IMR-90 (cell line): ENCODE data around the gene SMG1. TPM values are rescaled to one million over a fixed set of nuclear protein-coding genes. Genes with fewer than 3 reads are reported as not detected.
A peak's percentile ranks its signal among the peaks of the same experiment; 100 is the strongest.

Experiments used
- ATAC-seq: fragments of 200-7000 bp; cut with Tn5 transposase; 2 replicates; pipeline ENCODE4 v1.9.1; 2020; ENCODE audit warnings: low read depth, mild to moderate bottlenecking, moderate library complexity
- BruUV-seq: library from RNA; stranded (reverse); fragments of 400-500 nt; replicated peaks from 2 replicates; lab custom pipeline; 2021; lab: Mats Ljungman, UMichigan
- CTCF ChIA-PET: fragments of 300-600 bp; formaldehyde crosslinking; extraction: SDS; loops from one replicate; lab custom pipeline; 2021; ENCODE audit warnings: antibody characterized with exemption; lab: Yijun Ruan, JAX
- POLR2A ChIA-PET: fragments of 300-600 bp; sonication (Branson Sonifier 250); formaldehyde crosslinking; loops from one replicate; lab custom pipeline; 2022; ENCODE audit warnings: antibody characterized with exemption; ENCODE audit not compliant: unreplicated experiment; lab: Charles Lee
- DNase-seq: peaks from one replicate; pipeline ENCODE4 v3.0.0; 2013
- H2AFZ ChIP-seq: replicated peaks from 2 replicates; pipeline ENCODE3; 2013; ENCODE audit warnings: low read length, mild to moderate bottlenecking; ENCODE audit not compliant: poor library complexity
- H2AK5ac ChIP-seq: 2 replicates; pipeline ENCODE4 v1.6.1; 2013; ENCODE audit warnings: low read depth, low read length, inconsistent platforms
- H2AK9ac ChIP-seq: replicated peaks from 2 replicates; pipeline ENCODE3; 2013; ENCODE audit warnings: mild to moderate bottlenecking, low read depth, low read length, moderate library complexity; ENCODE audit not compliant: poor library complexity
- H2BK120ac ChIP-seq: 2 replicates; pipeline ENCODE4 v1.6.1; 2013; ENCODE audit warnings: low read depth, low read length, inconsistent platforms
- H2BK15ac ChIP-seq: 3 replicates; pipeline ENCODE4 v1.6.1; 2013; ENCODE audit warnings: low read depth, low read length, inconsistent platforms
- H2BK20ac ChIP-seq: 2 replicates; pipeline ENCODE4 v1.6.1; 2013; ENCODE audit warnings: low read depth, mild to moderate bottlenecking, inconsistent platforms, low read length, moderate library complexity
- H2BK5ac ChIP-seq: 2 replicates; pipeline ENCODE4 v1.6.1; 2013; ENCODE audit warnings: mild to moderate bottlenecking, low read depth, low read length, inconsistent platforms; ENCODE audit not compliant: poor library complexity, severe bottlenecking
- H3K14ac ChIP-seq: replicated peaks from 2 replicates; pipeline ENCODE4 v1.6.1; 2013; ENCODE audit warnings: low read depth, low read length, inconsistent platforms
- H3K18ac ChIP-seq: 2 replicates; pipeline ENCODE4 v1.6.1; 2013; ENCODE audit warnings: low read depth, low read length, control low read depth
- H3K23ac ChIP-seq: 2 replicates; pipeline ENCODE4 v1.6.1; 2013; ENCODE audit warnings: low read depth, low read length, inconsistent platforms
- H3K27ac ChIP-seq: 2 replicates; pipeline ENCODE4 v1.5.1; 2013; ENCODE audit warnings: mild to moderate bottlenecking, control low read depth, low read length; ENCODE audit not compliant: insufficient read depth
- H3K27me3 ChIP-seq: 2 replicates; pipeline ENCODE4 v1.6.1; 2013; ENCODE audit warnings: low read length; ENCODE audit not compliant: control insufficient read depth, insufficient read depth
- H3K36me3 ChIP-seq: 2 replicates; pipeline ENCODE4 v1.6.1; 2013; ENCODE audit warnings: low read length, mixed read lengths; ENCODE audit not compliant: control insufficient read depth, insufficient read depth
- H3K4ac ChIP-seq: 2 replicates; pipeline ENCODE4 v1.6.1; 2013; ENCODE audit warnings: low read depth, low read length, inconsistent platforms
- H3K4me1 ChIP-seq: 2 replicates; pipeline ENCODE4 v1.6.1; 2013; ENCODE audit warnings: low read length, mixed read lengths; ENCODE audit not compliant: control insufficient read depth, insufficient read depth
- H3K4me2 ChIP-seq: 2 replicates; pipeline ENCODE4 v1.6.1; 2013; ENCODE audit warnings: low read depth, mild to moderate bottlenecking, control low read depth, low read length, moderate library complexity
- H3K4me3 ChIP-seq: 2 replicates; pipeline ENCODE4 v1.5.1; 2013; ENCODE audit warnings: low read depth, mild to moderate bottlenecking, control low read depth, low read length, moderate library complexity; ENCODE audit not compliant: insufficient read depth
- H3K56ac ChIP-seq: 2 replicates; pipeline ENCODE4 v1.6.1; 2013; ENCODE audit warnings: low read length, inconsistent platforms; ENCODE audit not compliant: insufficient read depth; ENCODE audit errors: extremely low read depth
- H3K79me1 ChIP-seq, 2 experiments: 2 replicates each; pipeline ENCODE4 v1.6.1; 2013; ENCODE audit warnings: low read length in 2 of 2, inconsistent platforms in 1 of 2, low read depth in 1 of 2
- H3K9ac ChIP-seq: 2 replicates; pipeline ENCODE4 v1.6.1; 2013; ENCODE audit warnings: low read depth, low read length, control low read depth
- H3K9me1 ChIP-seq: 2 replicates; pipeline ENCODE4 v1.6.1; 2013; ENCODE audit warnings: low read length, inconsistent platforms; ENCODE audit not compliant: insufficient read depth
- H3K9me3 ChIP-seq: 2 replicates; pipeline ENCODE4 v1.6.1; 2013; ENCODE audit warnings: low read length; ENCODE audit not compliant: control insufficient read depth, insufficient read depth
- H4K20me1 ChIP-seq: 2 replicates; pipeline ENCODE4 v1.6.1; 2013; ENCODE audit warnings: low read length, inconsistent platforms; ENCODE audit not compliant: insufficient read depth
- H4K5ac ChIP-seq: 2 replicates; pipeline ENCODE4 v1.6.1; 2013; ENCODE audit warnings: mild to moderate bottlenecking, low read depth, low read length, control low read depth
- H4K8ac ChIP-seq, 2 experiments: 2 replicates each; pipeline ENCODE4 v1.6.1; 2013; ENCODE audit warnings: low read depth in 2 of 2, low read length in 2 of 2, control low read depth in 1 of 2, inconsistent platforms in 1 of 2
- H4K91ac ChIP-seq: 2 replicates; pipeline ENCODE4 v1.6.1; 2013; ENCODE audit warnings: low read depth, low read length, inconsistent platforms; ENCODE audit not compliant: insufficient read depth
- BHLHE40 ChIP-seq: fragments of 150-350 bp; IDR thresholded peaks from 2 replicates; pipeline ENCODE4 v1.6.1; 2016; ENCODE audit warnings: mild to moderate bottlenecking, low read depth, low read length
- CHD1 ChIP-seq: IDR thresholded peaks from 2 replicates; pipeline ENCODE4 v1.6.1; 2012; ENCODE audit warnings: low read depth, low read length, improper control_type of control experiment
- FOS ChIP-seq: fragments of 150-350 bp; IDR thresholded peaks from 2 replicates; pipeline ENCODE4 v1.6.1; 2016; ENCODE audit warnings: low read depth, low read length
- MAFK ChIP-seq: IDR thresholded peaks from 2 replicates; pipeline ENCODE4 v1.6.1; 2012; ENCODE audit warnings: low read depth, low read length, improper control_type of control experiment
- MAZ ChIP-seq: IDR thresholded peaks from 2 replicates; pipeline ENCODE4 v1.6.1; 2012; ENCODE audit warnings: low read depth, mild to moderate bottlenecking, low read length, improper control_type of control experiment, moderate library complexity, borderline replicate concordance
- MXI1 ChIP-seq: IDR thresholded peaks from 2 replicates; pipeline ENCODE4 v1.6.1; 2012; ENCODE audit warnings: low read depth, mild to moderate bottlenecking, low read length, moderate library complexity, borderline replicate concordance
- NFE2L2 ChIP-seq: fragments of 150-350 bp; IDR thresholded peaks from 2 replicates; pipeline ENCODE4 v1.6.1; 2016; ENCODE audit warnings: low read depth, mild to moderate bottlenecking, low read length
- POLR2A ChIP-seq: IDR thresholded peaks from 2 replicates; pipeline ENCODE4 v1.6.1; 2012; ENCODE audit warnings: mild to moderate bottlenecking, low read depth, low read length
- RAD21 ChIP-seq: IDR thresholded peaks from 2 replicates; pipeline ENCODE4 v1.6.1; 2012; ENCODE audit warnings: low read length, improper control_type of control experiment
- RCOR1 ChIP-seq: IDR thresholded peaks from 2 replicates; pipeline ENCODE4 v1.6.1; 2012; ENCODE audit warnings: mild to moderate bottlenecking, low read length, improper control_type of control experiment; ENCODE audit not compliant: insufficient replicate concordance
- RFX5 ChIP-seq: IDR thresholded peaks from 2 replicates; pipeline ENCODE4 v1.8.0; 2012; ENCODE audit warnings: low read depth, mild to moderate bottlenecking, low read length, moderate library complexity
- SMC3 ChIP-seq: fragments of 150-350 bp; IDR thresholded peaks from 2 replicates; pipeline ENCODE4 v1.6.1; 2016; ENCODE audit warnings: low read depth, mild to moderate bottlenecking, antibody characterized with exemption, low read length, moderate library complexity
- WGBS, 2 experiments: methylation state at CpG; one replicate each; pipeline versions ENCODE4 v1.1.5 to v1.1.7; 2013; ENCODE audit warnings: missing lambda C conversion rate in 2 of 2; ENCODE audit not compliant: insufficient read length in 1 of 2; ENCODE audit errors: extremely low coverage in 2 of 2; 5-methylcytosine and 5-hydroxymethylcytosine counted together
- dilution Hi-C: fragments of 300-500 bp; cut with HindIII; formaldehyde crosslinking; loops from one replicate; pipeline ENCODE4 v1.14.3; 2018; ENCODE audit warnings: low sequenced_read_pairs; ENCODE audit not compliant: unreplicated experiment
- in situ Hi-C: fragments of 300-500 bp; cut with MboI; formaldehyde crosslinking; loops from 3 replicates; pipeline ENCODE4 v1.14.3; 2019; ENCODE audit warnings: low sequenced_read_pairs, inconsistent platforms, mixed read lengths
- intact Hi-C: fragments of 100-400 bp; cut with micrococcal nuclease; formaldehyde crosslinking; loops from 2 replicates; pipeline ENCODE4 v1.10.0; 2022
- polyA plus RNA-seq, 3 experiments: library from polyadenylated mRNA; depleted of rRNA; stranded (reverse); fragments of >200 nt; gene quantifications; 2 replicates each; pipeline ENCODE4 v1.2.3, GENCODE V29; 2012; ENCODE audit warnings: low replicate concordance in 1 of 3
- total RNA-seq: library from RNA; depleted of rRNA; stranded (reverse); fragments of >200 nt; gene quantifications from 2 replicates; pipeline ENCODE4 v1.2.3, GENCODE V29; 2012
- TF ChIP-seq, protein P1 (sequence below): fragments of 150-350 bp; IDR thresholded peaks from 2 replicates; pipeline ENCODE4 v1.6.1; 2016; ENCODE audit warnings: low read depth, mild to moderate bottlenecking, low read length, moderate library complexity, borderline replicate concordance
- TF ChIP-seq, protein P2 (sequence below): conservative IDR thresholded peaks from 2 replicates; pipeline ENCODE4 v1.5.1; 2012; ENCODE audit warnings: mild to moderate bottlenecking, low read depth, low read length, improper control_type of control experiment

Gene SMG1
- total and polyA plus RNA-seq, 2 of the 4 experiments (the other 2 are of a cell fraction), result 13.4 to 53.8 TPM

DNA sequence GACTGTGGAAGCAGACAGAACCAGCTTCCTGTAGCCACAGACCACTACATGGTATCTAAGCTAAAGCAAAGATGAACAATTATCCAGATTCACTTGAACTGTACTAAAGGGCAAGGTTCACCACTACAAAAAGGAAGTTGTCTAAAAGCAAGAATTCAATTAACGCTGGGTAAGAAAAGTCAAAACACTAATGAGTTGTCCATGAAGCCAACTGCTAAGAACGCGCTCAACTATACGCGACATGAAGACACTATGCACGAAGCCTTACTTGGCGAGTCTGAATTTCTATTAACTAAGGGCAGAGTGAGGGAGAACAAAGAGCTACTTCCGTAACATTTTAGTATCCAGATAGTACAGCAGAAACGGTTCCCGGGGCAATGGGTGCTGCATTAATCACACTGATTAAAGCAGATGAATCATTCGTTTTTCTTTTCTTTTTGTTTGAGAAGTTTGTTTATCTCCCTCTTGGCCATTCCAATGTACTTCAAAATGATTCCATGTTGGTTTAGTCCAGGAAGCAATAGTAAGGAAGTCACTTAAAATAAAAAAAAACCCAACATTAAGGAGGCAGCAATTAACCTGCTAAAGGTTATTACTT lies 133.3 kb downstream of the SMG1 start:
- CTCF ChIA-PET, result interaction anchor here (2.7 kb wide), 1 partner anchor 9 kb away, joined by 9 read pairs; the partner anchor contains the start of gene ARL6IP1

More for the DNA sequence above, 133.3 kb downstream of the SMG1 start:
- Histone ChIP-seq H3K4me2 (no peak overlapping the region), H2AFZ (no peak overlapping the region), H3K4me3 (no peak overlapping the region), H3K18ac (no peak overlapping the region), H2BK20ac (no peak overlapping the region), H3K23ac (no peak overlapping the region), H2AK5ac (no peak overlapping the region), H3K4ac (no peak overlapping the region), H4K8ac (peak overlapping the region in 1 of 2 experiments; percentile 22; a peak in 1 of 4 replicates), H2BK5ac (peak overlapping the region; percentile 11), H3K4me1 (0 out of 2 replicates have a peak, but pooled peaks cover 2% of the 10 kb centered on the region), H3K14ac (no peak overlapping the region), H3K56ac (no peak overlapping the region), H4K91ac (no peak overlapping the region), H4K20me1 (peaks cover 22% of the 10 kb centered on the region), H2BK15ac (no peak overlapping the region), H2AK9ac (no peak overlapping the region), H3K9ac (no peak overlapping the region), H3K9me1 (no peaks in the 10 kb centered on the region), H3K9me3 (no peaks in the 10 kb centered on the region), H3K79me1 (peaks cover 22 to 41% of the 10 kb centered on the region in 2 experiments), H3K27me3 (no peaks in the 10 kb centered on the region), H4K5ac (no peak overlapping the region), H3K27ac (no peak overlapping the region), H2BK120ac (no peak overlapping the region), H3K36me3 (peaks cover 21% of the 10 kb centered on the region)
- intact Hi-C loops, result no loop called here
- no peak for ATAC-seq
- POLR2A ChIA-PET, result no interaction called here
- BruUV-seq, result no TSS peak
- dilution Hi-C loops, result no loop called here
- DNase-seq, result no peak
- in situ Hi-C loops, result no loop called here
- TF ChIP-seq RFX5, result no peak
- no peak for TF ChIP-seq RCOR1
- TF ChIP-seq MXI1, result no peak
- no peak for TF ChIP-seq RAD21
- TF ChIP-seq CHD1, result no peak
- no peak for TF ChIP-seq BHLHE40
- no peak for TF ChIP-seq MAFK
- TF ChIP-seq, protein P1, sequence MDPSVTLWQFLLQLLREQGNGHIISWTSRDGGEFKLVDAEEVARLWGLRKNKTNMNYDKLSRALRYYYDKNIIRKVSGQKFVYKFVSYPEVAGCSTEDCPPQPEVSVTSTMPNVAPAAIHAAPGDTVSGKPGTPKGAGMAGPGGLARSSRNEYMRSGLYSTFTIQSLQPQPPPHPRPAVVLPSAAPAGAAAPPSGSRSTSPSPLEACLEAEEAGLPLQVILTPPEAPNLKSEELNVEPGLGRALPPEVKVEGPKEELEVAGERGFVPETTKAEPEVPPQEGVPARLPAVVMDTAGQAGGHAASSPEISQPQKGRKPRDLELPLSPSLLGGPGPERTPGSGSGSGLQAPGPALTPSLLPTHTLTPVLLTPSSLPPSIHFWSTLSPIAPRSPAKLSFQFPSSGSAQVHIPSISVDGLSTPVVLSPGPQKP, result no peak
- TF ChIP-seq, protein P2, sequence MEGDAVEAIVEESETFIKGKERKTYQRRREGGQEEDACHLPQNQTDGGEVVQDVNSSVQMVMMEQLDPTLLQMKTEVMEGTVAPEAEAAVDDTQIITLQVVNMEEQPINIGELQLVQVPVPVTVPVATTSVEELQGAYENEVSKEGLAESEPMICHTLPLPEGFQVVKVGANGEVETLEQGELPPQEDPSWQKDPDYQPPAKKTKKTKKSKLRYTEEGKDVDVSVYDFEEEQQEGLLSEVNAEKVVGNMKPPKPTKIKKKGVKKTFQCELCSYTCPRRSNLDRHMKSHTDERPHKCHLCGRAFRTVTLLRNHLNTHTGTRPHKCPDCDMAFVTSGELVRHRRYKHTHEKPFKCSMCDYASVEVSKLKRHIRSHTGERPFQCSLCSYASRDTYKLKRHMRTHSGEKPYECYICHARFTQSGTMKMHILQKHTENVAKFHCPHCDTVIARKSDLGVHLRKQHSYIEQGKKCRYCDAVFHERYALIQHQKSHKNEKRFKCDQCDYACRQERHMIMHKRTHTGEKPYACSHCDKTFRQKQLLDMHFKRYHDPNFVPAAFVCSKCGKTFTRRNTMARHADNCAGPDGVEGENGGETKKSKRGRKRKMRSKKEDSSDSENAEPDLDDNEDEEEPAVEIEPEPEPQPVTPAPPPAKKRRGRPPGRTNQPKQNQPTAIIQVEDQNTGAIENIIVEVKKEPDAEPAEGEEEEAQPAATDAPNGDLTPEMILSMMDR, result no peak
- TF ChIP-seq FOS, result no peak
- no peak for TF ChIP-seq MAZ
- no peak for TF ChIP-seq SMC3
- TF ChIP-seq NFE2L2, result no peak
- TF ChIP-seq POLR2A, result no peak
- 96% methylated on average over 5 of the region's 11 CpGs; no CpG with 5 or more reads in 1 of the 2 experiments for whole genome bisulfite sequencing, 2 experiments
